Measurements from ENCODE around the gene RNF38.
"Not testable (repeated sequence)": the region's sequence is repeated elsewhere in the genome, so short reads cannot be mapped to it uniquely, and the experiment has no call there.

The RNF38 gene

GRCh38 chr9:36399980-36400331, at the start of gene RNF38:
RNF38 (minus strand) TSS chr9:36400269; CDS start chr9:36400108, 161 bp downstream.
- DNase-seq: no peak

- DNase-seq: not testable (repeated sequence)
Measured at GRCh38 chr9:36448555-36448954, 48.5 kb upstream of the RNF38 start.

GRCh38 chr9:36448017-36448416, 47.9 kb upstream of the RNF38 start:
- DNase-seq: no peak

- DNase-seq: not testable (repeated sequence)
Measured at GRCh38 chr9:36446678-36447077, 46.6 kb upstream of the RNF38 start.

GRCh38 chr9:36445800-36446361, 45.8 kb upstream of the RNF38 start:
- no peak for DNase-seq

GRCh38 chr9:36444203-36444602, 44.1 kb upstream of the RNF38 start:
- no peak for DNase-seq

GRCh38 chr9:36443581-36443980, 43.5 kb upstream of the RNF38 start:
- no peak for DNase-seq

- no peak for DNase-seq
Measured at GRCh38 chr9:36442710-36443109, 42.6 kb upstream of the RNF38 start.

- DNase-seq: no peak
Measured at GRCh38 chr9:36441966-36442365, 41.9 kb upstream of the RNF38 start.

GRCh38 chr9:36438536-36439236, 38.6 kb upstream of the RNF38 start:
- no peak for DNase-seq

- no peak for DNase-seq
Measured at GRCh38 chr9:36437790-36438189, 37.7 kb upstream of the RNF38 start.

- DNase-seq: no peak
Measured at GRCh38 chr9:36436909-36437308, 36.8 kb upstream of the RNF38 start.

GRCh38 chr9:36433386-36433785, 33.3 kb upstream of the RNF38 start:
- no peak for DNase-seq

- no peak for DNase-seq
Measured at GRCh38 chr9:36431078-36431477, 31.0 kb upstream of the RNF38 start.

GRCh38 chr9:36426945-36427344, 26.9 kb upstream of the RNF38 start:
- no peak for DNase-seq

- no peak for DNase-seq
Measured at GRCh38 chr9:36426348-36426747, 26.3 kb upstream of the RNF38 start.

GRCh38 chr9:36424289-36425055, 24.4 kb upstream of the RNF38 start:
- DNase-seq: no peak

GRCh38 chr9:36423206-36423605, 23.1 kb upstream of the RNF38 start:
- no peak for DNase-seq

- no peak for DNase-seq
Measured at GRCh38 chr9:36416890-36417289, 16.8 kb upstream of the RNF38 start.

GRCh38 chr9:36415822-36416525, 15.9 kb upstream of the RNF38 start:
- DNase-seq: no peak

- DNase-seq: not testable (repeated sequence)
Measured at GRCh38 chr9:36411410-36411809, 11.3 kb upstream of the RNF38 start.

- not testable (repeated sequence) for DNase-seq
Measured at GRCh38 chr9:36409076-36409475, 9.0 kb upstream of the RNF38 start.

- peak; percentile 86 for DNase-seq
Measured at GRCh38 chr9:36407122-36407723, 7.2 kb upstream of the RNF38 start.

All from NCI-H748 treated with DMSO at 0.1 percent for 48 hours (cell line).